ENCODE data around the gene FUT4.
"Not testable (repeated sequence)": the region's sequence is repeated elsewhere in the genome, so short reads cannot be mapped to it uniquely, and the experiment has no call there.

Gene FUT4

GRCh38 chr11:94528551-94528950 lies 15.2 kb upstream of the FUT4 start:
- in situ Hi-C loops (cut with MboI; ENCODE audit: low sequenced_read_pairs), result no loop called here

- in situ Hi-C loops (cut with MboI; ENCODE audit: low sequenced_read_pairs), result no loop called here
Observed at GRCh38 chr11:94532211-94532610, 11.5 kb upstream of the FUT4 start.

- in situ Hi-C loops (cut with MboI; ENCODE audit: low sequenced_read_pairs), result no loop called here
Observed at GRCh38 chr11:94533206-94533605, 10.5 kb upstream of the FUT4 start.

GRCh38 chr11:94533696-94534630 lies 9.8 kb upstream of the FUT4 start:
- in situ Hi-C loops (cut with MboI; ENCODE audit: low sequenced_read_pairs), result no loop called here

- in situ Hi-C loops (cut with MboI; ENCODE audit: low sequenced_read_pairs), result no loop called here
Observed at GRCh38 chr11:94536386-94536785, 7.3 kb upstream of the FUT4 start.

- in situ Hi-C loops (cut with MboI; ENCODE audit: low sequenced_read_pairs), result no loop called here
Observed at GRCh38 chr11:94537031-94537600, 6.6 kb upstream of the FUT4 start.

- in situ Hi-C loops (cut with MboI; ENCODE audit: low sequenced_read_pairs), result no loop called here
Observed at GRCh38 chr11:94539420-94539819, 4.3 kb upstream of the FUT4 start.

GRCh38 chr11:94544646-94545263 lies 1.0 kb downstream of the FUT4 start:
- in situ Hi-C loops (cut with MboI; ENCODE audit: low sequenced_read_pairs), result no loop called here

GRCh38 chr11:94545264-94546161 lies 1.8 kb downstream of the FUT4 start:
- in situ Hi-C loops (cut with MboI; ENCODE audit: low sequenced_read_pairs), result no loop called here

- in situ Hi-C loops (cut with MboI; ENCODE audit: low sequenced_read_pairs), result no loop called here
Observed at GRCh38 chr11:94546162-94546470, 2.4 kb downstream of the FUT4 start.

- in situ Hi-C loops (cut with MboI; ENCODE audit: low sequenced_read_pairs), result no loop called here
Observed at GRCh38 chr11:94546886-94547285, 3.2 kb downstream of the FUT4 start.

GRCh38 chr11:94549146-94549545 lies 5.4 kb downstream of the FUT4 start:
- in situ Hi-C loops (cut with MboI; ENCODE audit: low sequenced_read_pairs), result no loop called here

- in situ Hi-C loops (cut with MboI; ENCODE audit: low sequenced_read_pairs), result no loop called here
Observed at GRCh38 chr11:94550513-94550912, 6.8 kb downstream of the FUT4 start.

GRCh38 chr11:94553938-94554337 lies 10.2 kb downstream of the FUT4 start:
- in situ Hi-C loops (cut with MboI; ENCODE audit: low sequenced_read_pairs), result no loop called here

GRCh38 chr11:94555752-94556329 lies 12.1 kb downstream of the FUT4 start:
- in situ Hi-C loops (cut with MboI; ENCODE audit: low sequenced_read_pairs), result not testable (repeated sequence)

GRCh38 chr11:94557421-94557820 lies 13.7 kb downstream of the FUT4 start:
- in situ Hi-C loops (cut with MboI; ENCODE audit: low sequenced_read_pairs), result no loop called here

GRCh38 chr11:94557992-94558391 lies 14.3 kb downstream of the FUT4 start:
- in situ Hi-C loops (cut with MboI; ENCODE audit: low sequenced_read_pairs), result no loop called here

GRCh38 chr11:94558468-94558867 lies 14.7 kb downstream of the FUT4 start:
- in situ Hi-C loops (cut with MboI; ENCODE audit: low sequenced_read_pairs), result no loop called here

GRCh38 chr11:94558932-94559331 lies 15.2 kb downstream of the FUT4 start:
- in situ Hi-C loops (cut with MboI; ENCODE audit: low sequenced_read_pairs), result no loop called here

- in situ Hi-C loops (cut with MboI; ENCODE audit: low sequenced_read_pairs), result no loop called here
Observed at GRCh38 chr11:94559361-94559760, 15.6 kb downstream of the FUT4 start.

- in situ Hi-C loops (cut with MboI; ENCODE audit: low sequenced_read_pairs), result no loop called here
Observed at GRCh38 chr11:94560834-94561233, 17.1 kb downstream of the FUT4 start.
